Fibroblast of the aortic adventitia (primary cell): Measurements from ENCODE around the gene STING1. TPM values are rescaled to one million over a fixed set of nuclear protein-coding genes. Genes with fewer than 3 reads are reported as not detected.
A peak's percentile ranks its signal among the peaks of the same experiment; 100 is the strongest.
"Not testable (repeated sequence)": the region's sequence is repeated elsewhere in the genome, so short reads cannot be mapped to it uniquely, and the experiment has no call there.

Source experiments
- DNase-seq: peaks from one replicate; pipeline ENCODE4 v3.0.0-alpha.2; 2010; ENCODE audit warnings: low read depth
- H3K4me3 ChIP-seq: 2 replicates; pipeline ENCODE4 v1.5.1; 2011; ENCODE audit warnings: low read depth, mild to moderate bottlenecking, control low read depth, low read length, moderate library complexity
- total RNA-seq: library from RNA; depleted of rRNA; stranded (reverse); fragments of >200 nt; gene quantifications from 2 replicates; pipeline ENCODE4 v1.2.3, GENCODE V29; 2012; ENCODE audit warnings: low replicate concordance
- TF ChIP-seq, protein P1 (sequence below): IDR thresholded peaks from 2 replicates; pipeline ENCODE4 v1.5.1; 2011; ENCODE audit warnings: mild to moderate bottlenecking, low read length, control low read depth, inconsistent platforms; ENCODE audit not compliant: insufficient read depth

STING1 gene
- total RNA-seq, 1 donor, result 42.1 TPM

- no peak overlapping the region for H3K4me3 ChIP-seq
- no peak for DNase-seq
- TF ChIP-seq, protein P1, sequence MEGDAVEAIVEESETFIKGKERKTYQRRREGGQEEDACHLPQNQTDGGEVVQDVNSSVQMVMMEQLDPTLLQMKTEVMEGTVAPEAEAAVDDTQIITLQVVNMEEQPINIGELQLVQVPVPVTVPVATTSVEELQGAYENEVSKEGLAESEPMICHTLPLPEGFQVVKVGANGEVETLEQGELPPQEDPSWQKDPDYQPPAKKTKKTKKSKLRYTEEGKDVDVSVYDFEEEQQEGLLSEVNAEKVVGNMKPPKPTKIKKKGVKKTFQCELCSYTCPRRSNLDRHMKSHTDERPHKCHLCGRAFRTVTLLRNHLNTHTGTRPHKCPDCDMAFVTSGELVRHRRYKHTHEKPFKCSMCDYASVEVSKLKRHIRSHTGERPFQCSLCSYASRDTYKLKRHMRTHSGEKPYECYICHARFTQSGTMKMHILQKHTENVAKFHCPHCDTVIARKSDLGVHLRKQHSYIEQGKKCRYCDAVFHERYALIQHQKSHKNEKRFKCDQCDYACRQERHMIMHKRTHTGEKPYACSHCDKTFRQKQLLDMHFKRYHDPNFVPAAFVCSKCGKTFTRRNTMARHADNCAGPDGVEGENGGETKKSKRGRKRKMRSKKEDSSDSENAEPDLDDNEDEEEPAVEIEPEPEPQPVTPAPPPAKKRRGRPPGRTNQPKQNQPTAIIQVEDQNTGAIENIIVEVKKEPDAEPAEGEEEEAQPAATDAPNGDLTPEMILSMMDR, result peak; percentile 20
Observed at GRCh38 chr5:139512786-139513390, 30.3 kb upstream of the STING1 start.

DNA sequence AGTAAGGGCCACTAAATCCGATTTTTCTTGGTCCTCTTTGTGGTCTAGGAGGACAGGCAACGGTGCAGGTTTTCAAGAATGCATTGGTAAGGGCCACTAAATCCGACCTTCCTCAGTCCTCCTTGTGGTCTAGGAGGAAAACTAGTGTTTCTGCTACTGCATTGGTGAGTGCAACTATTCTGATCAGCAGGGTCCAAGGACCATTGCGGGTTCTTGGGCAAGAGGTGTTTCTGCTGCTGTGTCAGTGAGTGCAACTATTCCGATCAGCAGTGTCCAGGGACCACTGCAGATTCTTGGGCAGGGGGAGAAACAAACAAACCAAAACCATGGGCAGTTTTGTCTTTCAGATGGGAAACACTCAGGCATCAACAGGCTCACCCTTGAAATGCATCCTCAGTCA is 22.2 kb upstream of the STING1 start:
- DNase-seq, H3K4me3 ChIP-seq: not testable (repeated sequence)

- not testable (repeated sequence) for DNase-seq, H3K4me3 ChIP-seq
Observed at GRCh38 chr5:139503879-139504278, 21.3 kb upstream of the STING1 start.

GRCh38 chr5:139503036-139503817 is 20.7 kb upstream of the STING1 start:
- H3K4me3 ChIP-seq, DNase-seq: not testable (repeated sequence)

DNA sequence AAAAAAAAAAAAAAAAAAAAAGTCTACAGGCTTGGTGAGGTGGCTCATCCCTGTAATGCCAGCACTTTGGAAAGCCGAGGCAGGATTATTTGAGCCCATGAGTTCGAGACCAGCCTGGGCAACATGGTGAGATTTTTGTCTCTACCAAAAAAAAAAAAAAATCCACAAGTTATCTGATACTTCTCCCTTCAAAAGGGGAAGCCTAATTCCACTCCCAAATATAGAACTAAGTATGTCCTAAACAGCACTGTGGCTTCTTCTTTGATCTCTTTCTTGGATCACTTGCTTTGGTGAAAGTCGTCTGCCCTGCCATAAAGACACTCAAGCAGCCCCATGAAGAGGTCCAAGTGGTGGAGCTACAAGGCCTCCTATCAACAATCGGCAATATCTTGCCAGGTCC is 18.8 kb upstream of the STING1 start:
- TF ChIP-seq, protein P1, result no peak
- H3K4me3 ChIP-seq, result no peak overlapping the region
- DNase-seq, result no peak

- TF ChIP-seq, protein P1, result no peak
- DNase-seq, result peak; percentile 79
- no peak overlapping the region for H3K4me3 ChIP-seq
Observed at GRCh38 chr5:139495638-139496435, 13.3 kb upstream of the STING1 start.

DNA sequence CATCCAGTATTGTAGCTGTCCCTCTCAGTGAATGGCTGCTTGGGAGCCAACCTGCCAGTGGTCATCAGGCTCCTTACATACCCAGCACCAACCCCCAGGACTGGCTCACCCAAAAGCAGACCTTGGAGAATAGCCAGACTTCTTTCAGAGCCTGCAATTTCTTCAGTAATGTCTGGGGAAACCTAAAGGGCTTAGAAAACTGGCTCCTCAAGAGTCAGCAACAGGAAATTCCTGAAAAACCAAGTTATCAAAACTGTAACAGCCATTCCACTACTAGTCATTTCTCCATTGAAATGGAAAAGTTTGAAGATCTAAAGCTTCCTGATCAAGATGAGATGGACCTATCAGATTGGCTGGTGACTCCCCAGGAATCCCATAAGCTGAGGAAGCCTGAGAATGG is 12.3 kb upstream of the STING1 start:
- no peak overlapping the region for H3K4me3 ChIP-seq
- TF ChIP-seq, protein P1, result no peak
- peak; percentile 78 for DNase-seq

DNA sequence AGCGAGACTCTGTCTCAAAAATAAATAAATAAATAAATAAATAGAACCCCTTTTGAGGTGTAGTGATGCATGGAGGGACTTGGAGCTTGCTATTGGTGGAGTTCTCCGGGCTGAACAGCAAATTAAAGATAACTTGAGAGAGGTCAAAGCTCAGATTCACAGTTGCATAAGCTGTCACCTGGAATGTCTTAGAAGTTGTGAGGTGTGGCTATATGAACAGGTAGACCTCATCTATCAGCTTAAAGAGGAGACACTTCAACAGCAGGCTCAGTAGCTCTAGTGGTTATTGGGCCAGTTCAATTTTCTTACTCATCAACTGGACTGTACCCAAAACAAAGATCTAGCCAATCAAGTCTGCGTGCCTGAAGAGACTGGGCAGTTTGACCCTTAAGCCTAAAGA is 11.7 kb upstream of the STING1 start:
- H3K4me3 ChIP-seq, result no peak overlapping the region
- DNase-seq, result peak; percentile 35
- TF ChIP-seq, protein P1, result no peak
